HepG2 (cell line): ENCODE results near the gene PYY. TPM values are rescaled to one million over a fixed set of nuclear protein-coding genes. Genes with fewer than 3 reads are reported as not detected.

Experiments used
- BORCS8-MEF2B ChIP-seq: sonication (generic); formaldehyde crosslinking; IDR thresholded peaks from 2 replicates; pipeline ENCODE4 v1.8.0; 2022; ENCODE audit warnings: mild to moderate bottlenecking, missing genetic modification reagents
- CREM ChIP-seq, 2 experiments: sonication (generic) in 1 of 2; formaldehyde crosslinking in 1 of 2; IDR thresholded peaks; 2 replicates each; pipeline versions ENCODE4 v1.4.0 to v1.6.1; 2016 to 2020; ENCODE audit warnings: antibody characterized with exemption in 1 of 2, mild to moderate bottlenecking in 1 of 2, missing genetic modification reagents in 1 of 2
- CSRNP2 ChIP-seq: sonication (generic); formaldehyde crosslinking; conservative IDR thresholded peaks from 2 replicates; pipeline ENCODE4 v1.8.0; 2022; ENCODE audit warnings: low read depth, missing genetic modification reagents
- E2F5 ChIP-seq: sonication (generic); formaldehyde crosslinking; conservative IDR thresholded peaks from 2 replicates; pipeline ENCODE4 v1.4.0; 2020; ENCODE audit warnings: missing genetic modification reagents
- FOSL1 ChIP-seq: sonication (generic); formaldehyde crosslinking; IDR thresholded peaks from 2 replicates; pipeline ENCODE4 v1.9.0; 2021; ENCODE audit warnings: missing genetic modification reagents, borderline replicate concordance
- FOXA3 ChIP-seq: IDR thresholded peaks from 2 replicates; pipeline ENCODE4 v1.6.1; 2016; ENCODE audit warnings: missing genetic modification reagents, missing compliant biosample characterization
- FOXC1 ChIP-seq: sonication (generic); formaldehyde crosslinking; IDR thresholded peaks from 2 replicates; pipeline ENCODE4 v1.8.0; 2022; ENCODE audit warnings: mild to moderate bottlenecking, missing genetic modification reagents, borderline replicate concordance
- HOXA5 ChIP-seq: sonication (generic); formaldehyde crosslinking; IDR thresholded peaks from 2 replicates; pipeline ENCODE4 v1.4.0; 2020; ENCODE audit warnings: missing genetic modification reagents
- MBNL3 ChIP-seq: fragments of 250-450 bp; sonication (Bioruptor Pico); conservative IDR thresholded peaks from 2 replicates; pipeline ENCODE4 v1.8.0; 2022; ENCODE audit warnings: mild to moderate bottlenecking, inconsistent platforms
- MTF2 ChIP-seq: sonication (generic); formaldehyde crosslinking; IDR thresholded peaks from 2 replicates; pipeline ENCODE4 v1.5.0; 2020; ENCODE audit warnings: missing genetic modification reagents, borderline replicate concordance
- NBN ChIP-seq: fragments of 450-650 bp; conservative IDR thresholded peaks from 2 replicates; pipeline ENCODE4 v1.6.1; 2017
- NFE2 ChIP-seq: sonication (generic); formaldehyde crosslinking; IDR thresholded peaks from 2 replicates; pipeline ENCODE4 v1.4.0; 2020; ENCODE audit warnings: missing genetic modification reagents
- NFE2L2 ChIP-seq: fragments of 150-350 bp; IDR thresholded peaks from 2 replicates; pipeline ENCODE4 v1.6.1; 2014; ENCODE audit warnings: low read length
- NFYC ChIP-seq: IDR thresholded peaks from 2 replicates; pipeline ENCODE4 v1.6.1; 2016; ENCODE audit warnings: missing genetic modification reagents, missing compliant biosample characterization
- RFXAP ChIP-seq: sonication (generic); formaldehyde crosslinking; IDR thresholded peaks from 2 replicates; pipeline ENCODE4 v1.4.0; 2020; ENCODE audit warnings: missing genetic modification reagents, borderline replicate concordance
- RNF2 ChIP-seq: fragments of 450-650 bp; conservative IDR thresholded peaks from 2 replicates; pipeline ENCODE4 v1.6.1; 2016; ENCODE audit warnings: low read depth
- ZBTB38 ChIP-seq: sonication (generic); formaldehyde crosslinking; IDR thresholded peaks from 2 replicates; pipeline ENCODE4 v1.5.1; 2020; ENCODE audit warnings: mild to moderate bottlenecking, missing genetic modification reagents
- ZNF274 ChIP-seq: sonication (generic); formaldehyde crosslinking; IDR thresholded peaks from 2 replicates; pipeline ENCODE4 v1.5.1; 2020; ENCODE audit warnings: mild to moderate bottlenecking, missing genetic modification reagents
- ZNF280D ChIP-seq: sonication (generic); formaldehyde crosslinking; IDR thresholded peaks from 2 replicates; pipeline ENCODE4 v1.5.1; 2020; ENCODE audit warnings: mild to moderate bottlenecking, missing genetic modification reagents
- ZNF317 ChIP-seq: sonication (generic); formaldehyde crosslinking; IDR thresholded peaks from 2 replicates; pipeline ENCODE4 v1.5.0; 2020; ENCODE audit warnings: mild to moderate bottlenecking, missing genetic modification reagents
- ZNF431 ChIP-seq: sonication (generic); formaldehyde crosslinking; IDR thresholded peaks from 2 replicates; pipeline ENCODE4 v1.9.0; 2022; ENCODE audit warnings: missing genetic modification reagents, low read depth, mild to moderate bottlenecking, borderline replicate concordance
- ZNF660 ChIP-seq: sonication (generic); formaldehyde crosslinking; IDR thresholded peaks from 2 replicates; pipeline ENCODE4 v1.5.1; 2020; ENCODE audit warnings: mild to moderate bottlenecking, low read depth, missing genetic modification reagents, borderline replicate concordance
- ZNF720 ChIP-seq: sonication (generic); formaldehyde crosslinking; IDR thresholded peaks from 2 replicates; pipeline ENCODE4 v1.4.0; 2020; ENCODE audit warnings: missing genetic modification reagents
- ZNF878 ChIP-seq: sonication (generic); formaldehyde crosslinking; IDR thresholded peaks from 2 replicates; pipeline ENCODE4 v1.8.1; 2023; ENCODE audit warnings: mild to moderate bottlenecking, missing genetic modification reagents, moderate library complexity
- ZSCAN31 ChIP-seq: sonication (generic); formaldehyde crosslinking; IDR thresholded peaks from 2 replicates; pipeline ENCODE4 v1.5.0; 2020; ENCODE audit warnings: low read depth, mild to moderate bottlenecking, missing genetic modification reagents
- ZSCAN9 ChIP-seq: IDR thresholded peaks from 2 replicates; pipeline ENCODE4 v1.6.1; 2016; ENCODE audit warnings: borderline replicate concordance
- polyA plus RNA-seq, 8 experiments: library from polyadenylated mRNA; depleted of rRNA in 3 of 8; stranded (reverse) in 7 of 8; unstranded in 1 of 8; fragments of >200 nt; fragmentation: Illumina TruSeq in 4 of 8; extraction: Trizol in 4 of 8; gene quantifications; 2 replicates each; pipeline versions ENCODE4 v1.2.1 to v1.2.3, GENCODE V29; 2011 to 2016; ENCODE audit warnings: low read depth in 4 of 8, missing spikeins in 1 of 8, mixed read lengths in 1 of 8; ENCODE audit not compliant: insufficient read depth in 1 of 8
- total RNA-seq, 5 experiments: library from RNA; depleted of rRNA; stranded (reverse); fragments of >200 nt; fragmentation: Illumina TruSeq; extraction: Trizol; gene quantifications; 2 replicates each; pipeline ENCODE4 v1.2.3, GENCODE V29; 2016; ENCODE audit warnings: low read depth in 1 of 5

PYY gene
- total and polyA plus RNA-seq, 2 of the 13 experiments (the other 11 are each of a cell fraction or from before 2014, with no cell fraction given) = 0.25 TPM; not detected in 1

GRCh38 chr17:44002141-44002848, 48.6 kb upstream of the PYY start (continued):
- TF ChIP-seq E2F5 = no peak
- TF ChIP-seq ZNF878 (CRISPR knock-in tag) = peak; percentile 84
- peak; percentile 79; the same call in 1 of the 2 replicates for TF ChIP-seq FOXC1 (CRISPR knock-in tag)
- no peak for TF ChIP-seq ZNF720 (CRISPR knock-in tag)
- no peak for TF ChIP-seq ZNF274
- TF ChIP-seq ZSCAN9 (CRISPR knock-in tag) = peak; percentile 75
- peak; percentile 91 for TF ChIP-seq FOXA3
- TF ChIP-seq HOXA5 (CRISPR knock-in tag) = peak; percentile 88
- no peak for TF ChIP-seq ZSCAN31 (CRISPR knock-in tag)
- no peak for TF ChIP-seq ZNF660 (CRISPR knock-in tag)
- TF ChIP-seq NBN = no peak
- TF ChIP-seq NFYC (CRISPR knock-in tag) = peak; percentile 35; the same call in 1 of the 2 replicates
- peak; percentile 44; the same call in 1 of the 2 replicates for TF ChIP-seq FOSL1 (CRISPR knock-in tag)
- 0 out of 2 replicates have a peak, but pooled peaks have one; percentile 45 for TF ChIP-seq BORCS8-MEF2B (CRISPR knock-in tag)
- TF ChIP-seq ZNF317 (CRISPR knock-in tag) = peak; percentile 67; the same call in 1 of the 2 replicates
- TF ChIP-seq RFXAP (CRISPR knock-in tag) = 0 out of 2 replicates have a peak, but pooled peaks have one; percentile 51
- TF ChIP-seq NFE2L2 = no peak
- no peak for TF ChIP-seq MTF2
- peak; percentile 66; the same call in 1 of the 2 replicates for TF ChIP-seq ZNF431 (CRISPR knock-in tag)
- TF ChIP-seq NFE2 = no peak
- peak; percentile 89; the same call in 1 of the 2 replicates for TF ChIP-seq ZNF280D (CRISPR knock-in tag)
- TF ChIP-seq ZBTB38 = no peak
- 0 out of 2 replicates have a peak, but pooled peaks have one; percentile 40 for TF ChIP-seq RNF2
- TF ChIP-seq CREM (IDR thresholded peaks at IDR 0.05) = no peak
- TF ChIP-seq CREM (CRISPR knock-in tag; IDR thresholded peaks at IDR 0.05) = no peak
- TF ChIP-seq CSRNP2 (CRISPR knock-in tag) = no peak
- no peak for TF ChIP-seq MBNL3
